ENCODE results near the gene TTC39B.

- no peak for TF ChIP-seq EZH2 (IDR thresholded peaks at IDR 0.05)
- TF ChIP-seq POLR2AphosphoS5 (IDR thresholded peaks at IDR 0.05; ENCODE audit: borderline replicate concordance, low read depth, low read length): no peak
Measured at GRCh38 chr9:15304632-15305031, 2.4 kb downstream of the TTC39B start.
